ES-I3 (cell line): ENCODE data around the gene ZNF92.
"Not testable (repeated sequence)": the region's sequence is repeated elsewhere in the genome, so short reads cannot be mapped to it uniquely, and the experiment has no call there.

Experiments
- H3K36me3 ChIP-seq: 2 replicates; pipeline ENCODE4 v1.6.1; 2013; ENCODE audit warnings: mild to moderate bottlenecking, low read length, control low read depth, moderate library complexity; ENCODE audit not compliant: insufficient read depth
- H3K4me1 ChIP-seq: 2 replicates; pipeline ENCODE4 v1.6.1; 2013; ENCODE audit warnings: mild to moderate bottlenecking, control low read depth, low read length; ENCODE audit not compliant: insufficient read depth
- H3K9ac ChIP-seq: 2 replicates; pipeline ENCODE4 v1.6.1; 2013; ENCODE audit warnings: low read depth, mild to moderate bottlenecking, low read length, moderate library complexity
- H3K9me3 ChIP-seq: 2 replicates; pipeline ENCODE4 v1.6.1; 2013; ENCODE audit warnings: mild to moderate bottlenecking, low read length, moderate library complexity; ENCODE audit not compliant: control insufficient read depth, insufficient read depth

ZNF92 gene

GRCh38 chr7:65444205-65444842 is 70.7 kb downstream of the ZNF92 start:
- H3K9me3 ChIP-seq, result no peaks in the 10 kb centered on the region
- H3K4me1 ChIP-seq, result no peaks in the 10 kb centered on the region
- no peaks in the 10 kb centered on the region for H3K36me3 ChIP-seq
- H3K9ac ChIP-seq, result no peak overlapping the region

- Histone ChIP-seq H3K36me3 (no peaks in the 10 kb centered on the region), H3K9me3 (no peaks in the 10 kb centered on the region), H3K4me1 (no peaks in the 10 kb centered on the region), H3K9ac (no peak overlapping the region)
These were observed 71.5 kb downstream of the ZNF92 start for GRCh38 chr7:65444899-65445823.

GRCh38 chr7:65447041-65447440 is 73.4 kb downstream of the ZNF92 start:
- H3K4me1 ChIP-seq, H3K9ac ChIP-seq, H3K9me3 ChIP-seq, H3K36me3 ChIP-seq: not testable (repeated sequence)

- H3K9me3 ChIP-seq, result no peaks in the 10 kb centered on the region
- H3K36me3 ChIP-seq, result no peaks in the 10 kb centered on the region
- no peaks in the 10 kb centered on the region for H3K4me1 ChIP-seq
- no peak overlapping the region for H3K9ac ChIP-seq
These were observed 75.3 kb downstream of the ZNF92 start for GRCh38 chr7:65448816-65449504.

GRCh38 chr7:65449505-65449852 is 75.8 kb downstream of the ZNF92 start:
- no peaks in the 10 kb centered on the region for H3K4me1 ChIP-seq

More at GRCh38 chr7:65449505-65449852, 75.8 kb downstream of the ZNF92 start:
- Histone ChIP-seq H3K9me3 (no peaks in the 10 kb centered on the region), H3K9ac (no peak overlapping the region), H3K36me3 (no peaks in the 10 kb centered on the region)
